GM13976 (cell line): ENCODE data around the gene SH3PXD2A.

Experiments used
- DNase-seq: peaks from one replicate; pipeline ENCODE4 v3.0.0; 2012; ENCODE audit warnings: low spot score
- CTCF ChIP-seq: IDR thresholded peaks from 2 replicates; pipeline ENCODE4 v1.5.1; 2012; ENCODE audit warnings: borderline replicate concordance, mild to moderate bottlenecking; ENCODE audit not compliant: insufficient read depth; ENCODE audit errors: extremely low read depth, missing control alignments, control extremely low read depth
- in situ Hi-C: fragments of 300-500 bp; cut with MboI; formaldehyde crosslinking; loops from one replicate; pipeline ENCODE4 v1.12.0; 2022; ENCODE audit warnings: low sequenced_read_pairs, mixed read lengths, inconsistent platforms; ENCODE audit not compliant: unreplicated experiment

Gene SH3PXD2A

GRCh38 chr10:103838862-103839518, 16.4 kb downstream of the SH3PXD2A start:
- DNase-seq: no peak
- in situ Hi-C loops: no loop called here
- TF ChIP-seq CTCF: no peak

- in situ Hi-C loops: no loop called here
- no peak for DNase-seq
These were observed 17.3 kb downstream of the SH3PXD2A start for GRCh38 chr10:103838070-103838395.

GRCh38 chr10:103837370-103838069, 17.9 kb downstream of the SH3PXD2A start:
- in situ Hi-C loops: no loop called here

More at GRCh38 chr10:103838070-103838395, 17.3 kb downstream of the SH3PXD2A start:
- TF ChIP-seq CTCF: no peak

GRCh38 chr10:103836861-103837260, 18.5 kb downstream of the SH3PXD2A start:
- TF ChIP-seq CTCF: no peak
- in situ Hi-C loops: no loop called here
- DNase-seq: no peak

More at GRCh38 chr10:103837370-103838069, 17.9 kb downstream of the SH3PXD2A start:
- no peak for DNase-seq
- no peak for TF ChIP-seq CTCF

GRCh38 chr10:103836273-103836672, 19.1 kb downstream of the SH3PXD2A start:
- in situ Hi-C loops: no loop called here
- no peak for TF ChIP-seq CTCF

GRCh38 chr10:103835096-103836050, 20.0 kb downstream of the SH3PXD2A start:
- TF ChIP-seq CTCF: no peak
- no peak for DNase-seq
- in situ Hi-C loops: no loop called here

More at GRCh38 chr10:103836273-103836672, 19.1 kb downstream of the SH3PXD2A start:
- DNase-seq: no peak
